Measurements from ENCODE around the gene GIMD1. TPM values are rescaled to one million over a fixed set of nuclear protein-coding genes. Genes with fewer than 3 reads are reported as not detected.
A peak's percentile ranks its signal among the peaks of the same experiment; 100 is the strongest.

Gene GIMD1
- total RNA-seq, 4 donors from 2014 or later = not detected

DNA sequence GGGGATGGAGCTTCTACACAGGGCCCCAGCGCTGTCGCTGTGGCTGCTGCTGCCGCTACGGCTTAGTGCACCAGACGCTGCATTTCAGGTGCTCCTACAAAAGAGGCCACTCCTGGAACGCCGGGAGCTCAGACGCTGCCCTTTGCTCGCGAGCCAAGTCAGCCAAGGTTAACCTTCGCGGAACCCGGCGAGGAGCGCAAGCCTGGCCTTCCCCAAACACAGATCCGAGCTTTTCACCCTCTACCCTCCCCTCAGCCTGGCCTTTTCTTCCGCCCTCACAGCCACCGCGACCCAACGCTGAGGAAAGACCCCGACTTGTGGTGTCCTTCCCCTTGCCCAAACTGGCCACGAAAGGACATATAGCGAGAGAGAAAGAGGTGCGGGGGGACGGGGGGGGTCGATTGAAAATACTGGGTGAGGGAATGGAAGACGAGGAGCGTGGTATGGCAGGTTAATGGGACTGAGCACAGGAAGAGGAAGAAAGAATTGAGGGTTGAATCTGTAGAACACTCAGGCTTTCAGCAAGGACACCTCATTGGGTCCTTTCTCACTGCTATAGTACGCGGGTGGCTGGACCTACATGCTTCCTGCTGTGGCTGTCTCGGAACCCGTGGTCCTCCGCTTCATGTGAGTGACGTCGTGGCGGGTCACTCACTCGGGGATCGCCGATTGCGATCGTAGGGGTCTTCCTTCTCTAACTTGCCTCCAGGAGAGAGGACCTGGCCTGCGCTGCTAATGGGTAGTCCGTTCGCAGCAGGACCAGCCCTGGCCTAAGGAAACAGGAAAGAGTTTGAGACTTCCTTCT lies 52.4 kb downstream of the GIMD1 start, which contains the start of the genes AIMP1 and TBCK:
TSS of gene AIMP1 (plus strand) at position 583 of the 805 bp plus-strand sequence. CDS start 8,460 bp downstream, outside the sequence.
TSS of gene TBCK (minus strand) at position 242 of the 805 bp plus-strand sequence. CDS start 7,249 bp downstream, outside the sequence.
- Histone ChIP-seq H3K4me3 (peak within 1 kb of the TSS; percentile 86 to 94), H3K4me1 (peaks cover 7 to 64% (median 10%) of the 10 kb centered on the region in 3 donors), H3K9me3 (no peaks in the 10 kb centered on the region), H3K27ac (peak within 1 kb of the TSS; percentile 93 to 95 (median 95)), H3K36me3 (peaks cover 0 to 9% of the 10 kb centered on the region in 2 donors), H3K27me3 (no peaks in the 10 kb centered on the region)
- ATAC-seq = peak; percentile 97
- 0% methylated on average over 17 of the region's 44 CpGs; no CpG with 5 or more reads in 1 of the 2 donors for WGBS, 2 donors (ENCODE audit: low coverage in 1 of 2)
- TF ChIP-seq POLR2A (IDR thresholded peaks at IDR 0.05) = peak; percentile 73 to 75
- no peak for TF ChIP-seq EP300 (IDR thresholded peaks at IDR 0.05)
- TF ChIP-seq POLR2AphosphoS5 (IDR thresholded peaks at IDR 0.05) = peak; percentile 88
- TF ChIP-seq, protein P1, sequence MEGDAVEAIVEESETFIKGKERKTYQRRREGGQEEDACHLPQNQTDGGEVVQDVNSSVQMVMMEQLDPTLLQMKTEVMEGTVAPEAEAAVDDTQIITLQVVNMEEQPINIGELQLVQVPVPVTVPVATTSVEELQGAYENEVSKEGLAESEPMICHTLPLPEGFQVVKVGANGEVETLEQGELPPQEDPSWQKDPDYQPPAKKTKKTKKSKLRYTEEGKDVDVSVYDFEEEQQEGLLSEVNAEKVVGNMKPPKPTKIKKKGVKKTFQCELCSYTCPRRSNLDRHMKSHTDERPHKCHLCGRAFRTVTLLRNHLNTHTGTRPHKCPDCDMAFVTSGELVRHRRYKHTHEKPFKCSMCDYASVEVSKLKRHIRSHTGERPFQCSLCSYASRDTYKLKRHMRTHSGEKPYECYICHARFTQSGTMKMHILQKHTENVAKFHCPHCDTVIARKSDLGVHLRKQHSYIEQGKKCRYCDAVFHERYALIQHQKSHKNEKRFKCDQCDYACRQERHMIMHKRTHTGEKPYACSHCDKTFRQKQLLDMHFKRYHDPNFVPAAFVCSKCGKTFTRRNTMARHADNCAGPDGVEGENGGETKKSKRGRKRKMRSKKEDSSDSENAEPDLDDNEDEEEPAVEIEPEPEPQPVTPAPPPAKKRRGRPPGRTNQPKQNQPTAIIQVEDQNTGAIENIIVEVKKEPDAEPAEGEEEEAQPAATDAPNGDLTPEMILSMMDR (IDR thresholded peaks at IDR 0.05) = no peak

DNA sequence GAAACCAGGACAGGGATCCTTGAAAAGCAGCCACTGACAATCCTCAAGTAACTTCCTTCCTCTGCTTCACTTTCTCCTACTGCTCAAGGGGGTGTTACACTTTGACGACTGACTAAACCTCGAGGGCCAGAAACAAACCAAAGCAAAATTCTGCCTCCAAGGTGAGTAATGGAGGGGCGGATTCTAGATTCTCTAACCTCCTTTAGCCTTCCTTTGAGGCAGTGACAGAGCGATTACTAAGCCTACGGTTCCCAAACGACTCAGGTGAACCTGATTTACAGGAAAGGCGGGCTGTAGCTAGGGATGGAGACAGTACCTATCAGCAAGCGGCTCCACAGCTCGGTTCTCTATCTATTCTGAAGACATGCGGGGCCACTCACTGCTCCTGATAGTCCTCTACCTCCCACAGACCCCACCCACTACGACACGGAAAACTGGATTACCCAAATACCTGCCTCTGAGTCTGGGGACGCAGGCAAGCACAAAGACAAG lies 53.1 kb downstream of the GIMD1 start:
- TF ChIP-seq, protein P1 (IDR thresholded peaks at IDR 0.05) = no peak
- Histone ChIP-seq H3K36me3 (peaks cover 0 to 2% of the 10 kb centered on the region in 2 donors), H3K9me3 (no peaks in the 10 kb centered on the region), H3K27ac (peak overlapping the region; percentile 93 to 95 (median 95)), H3K4me3 (peak overlapping the region; percentile 86 to 94), H3K27me3 (no peaks in the 10 kb centered on the region), H3K4me1 (peaks cover 7 to 64% (median 10%) of the 10 kb centered on the region in 3 donors)
- 0 to 2% methylated on average over 9 to 10 of the region's 13 CpGs for WGBS, 2 donors (ENCODE audit: low coverage in 1 of 2)
- ATAC-seq = no peak

DNA sequence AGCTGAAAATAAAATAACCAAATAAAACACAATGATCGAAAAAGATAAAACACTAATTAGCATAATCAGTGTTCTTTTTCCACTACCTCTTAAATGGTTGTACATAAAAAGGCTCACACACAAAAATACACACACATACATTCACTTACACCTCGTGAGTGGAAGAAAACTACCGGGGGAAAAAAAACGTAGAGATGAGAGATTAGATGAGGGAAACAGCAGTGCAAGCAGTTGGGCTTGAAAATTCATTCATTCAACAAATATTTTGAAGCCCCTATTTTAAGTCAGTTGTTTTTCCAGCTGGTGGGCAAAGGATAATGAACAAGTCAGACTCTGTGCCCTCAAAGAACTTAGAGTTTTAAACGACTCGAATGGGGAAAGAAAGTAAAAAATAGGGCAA lies 53.6 kb downstream of the GIMD1 start:
- H3K27ac ChIP-seq = peak overlapping the region in 3 of 4 donors; percentile 93 to 95 (median 95)
- peak overlapping the region; percentile 86 to 94 for H3K4me3 ChIP-seq
- H3K9me3 ChIP-seq = no peaks in the 10 kb centered on the region
- no peaks in the 10 kb centered on the region for H3K36me3 ChIP-seq
- no peaks in the 10 kb centered on the region for H3K27me3 ChIP-seq
- no peak for TF ChIP-seq POLR2AphosphoS5 (IDR thresholded peaks at IDR 0.05)
- no peak for TF ChIP-seq EP300 (IDR thresholded peaks at IDR 0.05)
- no peak for TF ChIP-seq POLR2A (IDR thresholded peaks at IDR 0.05)
- TF ChIP-seq, protein P1 (IDR thresholded peaks at IDR 0.05) = no peak
- 39 to 42% methylated on average over 4 to 6 of the region's 6 CpGs for WGBS, 2 donors (ENCODE audit: low coverage in 1 of 2)
- no peak for ATAC-seq
- peaks cover 7 to 64% (median 10%) of the 10 kb centered on the region in 3 donors for H3K4me1 ChIP-seq

DNA sequence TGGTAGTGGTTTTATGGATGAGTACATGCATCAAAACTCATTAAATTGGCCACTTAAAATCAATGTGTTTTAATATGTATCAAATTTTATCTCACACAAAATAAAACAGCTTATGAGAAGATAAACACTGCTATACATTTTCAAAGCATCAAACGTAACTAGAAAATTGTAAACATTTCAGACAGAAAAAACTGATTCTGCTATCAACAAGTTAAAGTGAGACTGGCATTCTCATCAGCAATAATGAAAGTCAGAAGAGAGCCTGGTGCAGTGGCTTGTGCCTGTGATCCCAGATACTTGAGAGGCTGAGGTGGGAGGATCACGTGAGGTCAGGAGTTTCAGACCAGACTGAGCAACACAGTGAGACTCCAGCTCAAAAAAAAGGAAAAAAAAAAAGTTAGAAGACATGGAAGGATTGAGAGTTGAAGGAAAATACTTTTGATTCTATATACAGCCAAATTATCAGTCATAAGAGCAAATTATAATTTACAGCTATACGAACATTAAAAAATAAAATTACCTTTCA lies 55.5 kb downstream of the GIMD1 start:
- no peak overlapping the region for H3K4me3 ChIP-seq
- H3K27ac ChIP-seq = no peak overlapping the region
- peaks cover 0 to 5% of the 10 kb centered on the region in 2 donors for H3K36me3 ChIP-seq
- no peak for ATAC-seq
- TF ChIP-seq POLR2A (IDR thresholded peaks at IDR 0.05) = no peak
- no peak for TF ChIP-seq EP300 (IDR thresholded peaks at IDR 0.05)
- TF ChIP-seq, protein P1 (IDR thresholded peaks at IDR 0.05) = no peak
- 71 to 82% methylated on average over 3 of the region's 3 CpGs for WGBS, 2 donors (ENCODE audit: low coverage in 1 of 2)
- H3K27me3 ChIP-seq = no peaks in the 10 kb centered on the region
- H3K4me1 ChIP-seq = peaks cover 7 to 48% (median 10%) of the 10 kb centered on the region in 3 donors
- H3K9me3 ChIP-seq = no peaks in the 10 kb centered on the region

All from gastroesophageal sphincter (tissue), 4 donors.